Measurements from ENCODE around the gene LRMDA.

LRMDA gene

GRCh38 chr10:75995041-75995430 is 563.6 kb downstream of the LRMDA start:
- H3K4me1 ChIP-seq: peaks cover 0 to 3% (median 0%) of the 10 kb centered on the region in 4 donors
- H3K4me3 ChIP-seq: no peak overlapping the region
- no peak for TF ChIP-seq CTCF (IDR thresholded peaks at IDR 0.05)
- H3K27me3 ChIP-seq: no peaks in the 10 kb centered on the region
- no peak for DNase-seq
- intact Hi-C loops (cut with DNase I; ENCODE audit: low total_unique reads): no loop called here
- H3K27ac ChIP-seq: no peak overlapping the region
- H3K36me3 ChIP-seq: no peaks in the 10 kb centered on the region
- no peaks in the 10 kb centered on the region for H3K9me3 ChIP-seq

- Histone ChIP-seq H3K27ac (no peak overlapping the region), H3K4me1 (peaks cover 0 to 3% (median 0%) of the 10 kb centered on the region in 4 donors), H3K9me3 (no peaks in the 10 kb centered on the region), H3K36me3 (no peaks in the 10 kb centered on the region), H3K27me3 (no peaks in the 10 kb centered on the region), H3K4me3 (no peak overlapping the region)
- intact Hi-C loops (cut with DNase I; ENCODE audit: low total_unique reads): no loop called here
- DNase-seq: no peak
- TF ChIP-seq CTCF (IDR thresholded peaks at IDR 0.05): no peak
Measured at GRCh38 chr10:75995720-75996119, 564.3 kb downstream of the LRMDA start.

GRCh38 chr10:75999001-75999400 is 567.6 kb downstream of the LRMDA start:
- H3K9me3 ChIP-seq: no peaks in the 10 kb centered on the region
- DNase-seq: no peak
- no peaks in the 10 kb centered on the region for H3K36me3 ChIP-seq
- H3K4me1 ChIP-seq: no peaks in the 10 kb centered on the region
- no peak overlapping the region for H3K27ac ChIP-seq
- no peak overlapping the region for H3K4me3 ChIP-seq
- no peaks in the 10 kb centered on the region for H3K27me3 ChIP-seq
- no peak for TF ChIP-seq CTCF (IDR thresholded peaks at IDR 0.05)
- intact Hi-C loops (cut with DNase I; ENCODE audit: low total_unique reads): no loop called here

GRCh38 chr10:75999515-76000209 is 568.2 kb downstream of the LRMDA start:
- no peaks in the 10 kb centered on the region for H3K36me3 ChIP-seq
- H3K4me3 ChIP-seq: no peak overlapping the region
- H3K9me3 ChIP-seq: no peaks in the 10 kb centered on the region
- intact Hi-C loops (cut with DNase I; ENCODE audit: low total_unique reads): no loop called here
- no peaks in the 10 kb centered on the region for H3K27me3 ChIP-seq
- DNase-seq: no peak
- no peak for TF ChIP-seq CTCF (IDR thresholded peaks at IDR 0.05)
- H3K4me1 ChIP-seq: no peaks in the 10 kb centered on the region
- no peak overlapping the region for H3K27ac ChIP-seq

GRCh38 chr10:76000550-76000949 is 569.1 kb downstream of the LRMDA start:
- no peak overlapping the region for H3K4me3 ChIP-seq
- H3K9me3 ChIP-seq: no peaks in the 10 kb centered on the region
- DNase-seq: no peak
- no peaks in the 10 kb centered on the region for H3K4me1 ChIP-seq
- H3K27me3 ChIP-seq: no peaks in the 10 kb centered on the region
- intact Hi-C loops (cut with DNase I; ENCODE audit: low total_unique reads): no loop called here
- H3K36me3 ChIP-seq: no peaks in the 10 kb centered on the region
- TF ChIP-seq CTCF (IDR thresholded peaks at IDR 0.05): no peak
- H3K27ac ChIP-seq: no peak overlapping the region

- no peak overlapping the region for H3K27ac ChIP-seq
- no peak for DNase-seq
- no peaks in the 10 kb centered on the region for H3K9me3 ChIP-seq
Measured at GRCh38 chr10:76001019-76001418, 569.6 kb downstream of the LRMDA start.

More at GRCh38 chr10:76001019-76001418, 569.6 kb downstream of the LRMDA start:
- Histone ChIP-seq H3K36me3 (no peaks in the 10 kb centered on the region), H3K27me3 (no peaks in the 10 kb centered on the region), H3K4me1 (no peaks in the 10 kb centered on the region), H3K4me3 (no peak overlapping the region)
- intact Hi-C loops (cut with DNase I; ENCODE audit: low total_unique reads): no loop called here
- TF ChIP-seq CTCF (IDR thresholded peaks at IDR 0.05): no peak

All from tibial artery (tissue), 4 donors.